Measurements from ENCODE around the gene IL2RA.

DNA sequence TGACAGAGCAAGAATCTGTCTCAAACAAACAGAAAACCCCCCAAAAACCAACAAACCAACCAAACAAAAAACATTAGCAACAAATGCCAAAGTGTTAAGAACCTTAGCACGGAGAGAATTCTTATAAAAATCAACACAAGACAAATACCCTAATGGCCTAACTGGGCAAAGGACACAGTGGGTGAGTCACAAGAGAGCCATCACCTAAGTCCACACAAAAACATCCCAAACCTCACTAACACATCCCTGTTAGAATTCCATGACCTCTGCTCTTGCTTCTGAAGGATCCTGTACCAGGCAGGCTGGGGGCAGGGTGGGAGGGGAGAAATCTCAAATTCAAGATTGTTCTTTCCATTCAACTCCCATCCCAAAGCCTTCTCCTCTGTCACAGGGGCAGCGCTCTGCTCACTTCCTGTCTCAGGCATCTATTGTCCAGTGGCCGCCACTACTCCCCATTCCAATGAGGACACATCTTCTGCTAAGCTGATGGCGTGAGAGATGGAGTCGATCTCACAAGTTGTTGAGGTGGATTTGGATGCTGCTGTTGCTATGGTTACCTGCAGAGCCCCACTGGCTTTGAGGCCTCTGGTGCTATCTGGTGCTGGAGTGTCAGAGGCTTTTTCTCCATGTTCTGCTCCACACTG, 94.0 kb downstream of the IL2RA start:
- TF ChIP-seq POLR2A (IDR thresholded peaks at IDR 0.05; ENCODE audit: low read depth, low read length) (no peak), ASH2L (IDR thresholded peaks at IDR 0.05; ENCODE audit: borderline replicate concordance, low read depth) (no peak), TAF1 (IDR thresholded peaks at IDR 0.05; ENCODE audit: borderline replicate concordance, low read depth, low read length) (no peak), ZNF207 (IDR thresholded peaks at IDR 0.05; ENCODE audit: borderline replicate concordance) (no peak)
- TF ChIP-seq, protein P1, sequence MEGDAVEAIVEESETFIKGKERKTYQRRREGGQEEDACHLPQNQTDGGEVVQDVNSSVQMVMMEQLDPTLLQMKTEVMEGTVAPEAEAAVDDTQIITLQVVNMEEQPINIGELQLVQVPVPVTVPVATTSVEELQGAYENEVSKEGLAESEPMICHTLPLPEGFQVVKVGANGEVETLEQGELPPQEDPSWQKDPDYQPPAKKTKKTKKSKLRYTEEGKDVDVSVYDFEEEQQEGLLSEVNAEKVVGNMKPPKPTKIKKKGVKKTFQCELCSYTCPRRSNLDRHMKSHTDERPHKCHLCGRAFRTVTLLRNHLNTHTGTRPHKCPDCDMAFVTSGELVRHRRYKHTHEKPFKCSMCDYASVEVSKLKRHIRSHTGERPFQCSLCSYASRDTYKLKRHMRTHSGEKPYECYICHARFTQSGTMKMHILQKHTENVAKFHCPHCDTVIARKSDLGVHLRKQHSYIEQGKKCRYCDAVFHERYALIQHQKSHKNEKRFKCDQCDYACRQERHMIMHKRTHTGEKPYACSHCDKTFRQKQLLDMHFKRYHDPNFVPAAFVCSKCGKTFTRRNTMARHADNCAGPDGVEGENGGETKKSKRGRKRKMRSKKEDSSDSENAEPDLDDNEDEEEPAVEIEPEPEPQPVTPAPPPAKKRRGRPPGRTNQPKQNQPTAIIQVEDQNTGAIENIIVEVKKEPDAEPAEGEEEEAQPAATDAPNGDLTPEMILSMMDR (IDR thresholded peaks at IDR 0.05 in 2 of 3, conservative IDR thresholded peaks at IDR 0.05 in 1 of 3; ENCODE audit: control insufficient read depth in 2 of 3, extremely low read depth in 1 of 3, insufficient read depth in 1 of 3, low read depth in 3 of 3, low read length in 3 of 3), result no peak
